IMR-90 (cell line): ENCODE measurements around the gene ILK. TPM values are rescaled to one million over a fixed set of nuclear protein-coding genes. Genes with fewer than 3 reads are reported as not detected.

Experiments used
- ATAC-seq: fragments of 200-7000 bp; cut with Tn5 transposase; 2 replicates; pipeline ENCODE4 v1.9.1; 2020; ENCODE audit warnings: low read depth, mild to moderate bottlenecking, moderate library complexity
- BruUV-seq: library from RNA; stranded (reverse); fragments of 400-500 nt; replicated peaks from 2 replicates; lab custom pipeline; 2021; lab: Mats Ljungman, UMichigan
- CTCF ChIA-PET: fragments of 300-600 bp; formaldehyde crosslinking; extraction: SDS; loops from one replicate; lab custom pipeline; 2021; ENCODE audit warnings: antibody characterized with exemption; lab: Yijun Ruan, JAX
- POLR2A ChIA-PET: fragments of 300-600 bp; sonication (Branson Sonifier 250); formaldehyde crosslinking; loops from one replicate; lab custom pipeline; 2022; ENCODE audit warnings: antibody characterized with exemption; ENCODE audit not compliant: unreplicated experiment; lab: Charles Lee
- DNase-seq: peaks from one replicate; pipeline ENCODE4 v3.0.0; 2013
- H2AFZ ChIP-seq: replicated peaks from 2 replicates; pipeline ENCODE3; 2013; ENCODE audit warnings: low read length, mild to moderate bottlenecking; ENCODE audit not compliant: poor library complexity
- H2AK5ac ChIP-seq: 2 replicates; pipeline ENCODE4 v1.6.1; 2013; ENCODE audit warnings: low read depth, low read length, inconsistent platforms
- H2AK9ac ChIP-seq: replicated peaks from 2 replicates; pipeline ENCODE3; 2013; ENCODE audit warnings: mild to moderate bottlenecking, low read depth, low read length, moderate library complexity; ENCODE audit not compliant: poor library complexity
- H2BK120ac ChIP-seq: 2 replicates; pipeline ENCODE4 v1.6.1; 2013; ENCODE audit warnings: low read depth, low read length, inconsistent platforms
- H2BK15ac ChIP-seq: 3 replicates; pipeline ENCODE4 v1.6.1; 2013; ENCODE audit warnings: low read depth, low read length, inconsistent platforms
- H2BK20ac ChIP-seq: 2 replicates; pipeline ENCODE4 v1.6.1; 2013; ENCODE audit warnings: low read depth, mild to moderate bottlenecking, inconsistent platforms, low read length, moderate library complexity
- H2BK5ac ChIP-seq: 2 replicates; pipeline ENCODE4 v1.6.1; 2013; ENCODE audit warnings: mild to moderate bottlenecking, low read depth, low read length, inconsistent platforms; ENCODE audit not compliant: poor library complexity, severe bottlenecking
- H3K14ac ChIP-seq: replicated peaks from 2 replicates; pipeline ENCODE4 v1.6.1; 2013; ENCODE audit warnings: low read depth, low read length, inconsistent platforms
- H3K18ac ChIP-seq: 2 replicates; pipeline ENCODE4 v1.6.1; 2013; ENCODE audit warnings: low read depth, low read length, control low read depth
- H3K23ac ChIP-seq: 2 replicates; pipeline ENCODE4 v1.6.1; 2013; ENCODE audit warnings: low read depth, low read length, inconsistent platforms
- H3K27ac ChIP-seq: 2 replicates; pipeline ENCODE4 v1.5.1; 2013; ENCODE audit warnings: mild to moderate bottlenecking, control low read depth, low read length; ENCODE audit not compliant: insufficient read depth
- H3K27me3 ChIP-seq: 2 replicates; pipeline ENCODE4 v1.6.1; 2013; ENCODE audit warnings: low read length; ENCODE audit not compliant: control insufficient read depth, insufficient read depth
- H3K36me3 ChIP-seq: 2 replicates; pipeline ENCODE4 v1.6.1; 2013; ENCODE audit warnings: low read length, mixed read lengths; ENCODE audit not compliant: control insufficient read depth, insufficient read depth
- H3K4ac ChIP-seq: 2 replicates; pipeline ENCODE4 v1.6.1; 2013; ENCODE audit warnings: low read depth, low read length, inconsistent platforms
- H3K4me1 ChIP-seq: 2 replicates; pipeline ENCODE4 v1.6.1; 2013; ENCODE audit warnings: low read length, mixed read lengths; ENCODE audit not compliant: control insufficient read depth, insufficient read depth
- H3K4me2 ChIP-seq: 2 replicates; pipeline ENCODE4 v1.6.1; 2013; ENCODE audit warnings: low read depth, mild to moderate bottlenecking, control low read depth, low read length, moderate library complexity
- H3K4me3 ChIP-seq: 2 replicates; pipeline ENCODE4 v1.5.1; 2013; ENCODE audit warnings: low read depth, mild to moderate bottlenecking, control low read depth, low read length, moderate library complexity; ENCODE audit not compliant: insufficient read depth
- H3K56ac ChIP-seq: 2 replicates; pipeline ENCODE4 v1.6.1; 2013; ENCODE audit warnings: low read length, inconsistent platforms; ENCODE audit not compliant: insufficient read depth; ENCODE audit errors: extremely low read depth
- H3K79me1 ChIP-seq, 2 experiments: 2 replicates each; pipeline ENCODE4 v1.6.1; 2013; ENCODE audit warnings: low read length in 2 of 2, inconsistent platforms in 1 of 2, low read depth in 1 of 2
- H3K9ac ChIP-seq: 2 replicates; pipeline ENCODE4 v1.6.1; 2013; ENCODE audit warnings: low read depth, low read length, control low read depth
- H3K9me1 ChIP-seq: 2 replicates; pipeline ENCODE4 v1.6.1; 2013; ENCODE audit warnings: low read length, inconsistent platforms; ENCODE audit not compliant: insufficient read depth
- H3K9me3 ChIP-seq: 2 replicates; pipeline ENCODE4 v1.6.1; 2013; ENCODE audit warnings: low read length; ENCODE audit not compliant: control insufficient read depth, insufficient read depth
- H4K20me1 ChIP-seq: 2 replicates; pipeline ENCODE4 v1.6.1; 2013; ENCODE audit warnings: low read length, inconsistent platforms; ENCODE audit not compliant: insufficient read depth
- H4K5ac ChIP-seq: 2 replicates; pipeline ENCODE4 v1.6.1; 2013; ENCODE audit warnings: mild to moderate bottlenecking, low read depth, low read length, control low read depth
- H4K8ac ChIP-seq, 2 experiments: 2 replicates each; pipeline ENCODE4 v1.6.1; 2013; ENCODE audit warnings: low read depth in 2 of 2, low read length in 2 of 2, control low read depth in 1 of 2, inconsistent platforms in 1 of 2
- H4K91ac ChIP-seq: 2 replicates; pipeline ENCODE4 v1.6.1; 2013; ENCODE audit warnings: low read depth, low read length, inconsistent platforms; ENCODE audit not compliant: insufficient read depth
- BHLHE40 ChIP-seq: fragments of 150-350 bp; IDR thresholded peaks from 2 replicates; pipeline ENCODE4 v1.6.1; 2016; ENCODE audit warnings: mild to moderate bottlenecking, low read depth, low read length
- ELK1 ChIP-seq: fragments of 150-350 bp; IDR thresholded peaks from 2 replicates; pipeline ENCODE4 v1.6.1; 2016; ENCODE audit warnings: low read depth, mild to moderate bottlenecking, low read length, moderate library complexity, borderline replicate concordance
- MAFK ChIP-seq: IDR thresholded peaks from 2 replicates; pipeline ENCODE4 v1.6.1; 2012; ENCODE audit warnings: low read depth, low read length, improper control_type of control experiment
- USF2 ChIP-seq: fragments of 150-350 bp; IDR thresholded peaks from 2 replicates; pipeline ENCODE4 v1.6.1; 2017; ENCODE audit warnings: mild to moderate bottlenecking, antibody characterized with exemption, low read length, low read depth
- WGBS, 2 experiments: methylation state at CpG; one replicate each; pipeline versions ENCODE4 v1.1.5 to v1.1.7; 2013; ENCODE audit warnings: missing lambda C conversion rate in 2 of 2; ENCODE audit not compliant: insufficient read length in 1 of 2; ENCODE audit errors: extremely low coverage in 2 of 2; 5-methylcytosine and 5-hydroxymethylcytosine counted together
- dilution Hi-C: fragments of 300-500 bp; cut with HindIII; formaldehyde crosslinking; loops from one replicate; pipeline ENCODE4 v1.14.3; 2018; ENCODE audit warnings: low sequenced_read_pairs; ENCODE audit not compliant: unreplicated experiment
- in situ Hi-C: fragments of 300-500 bp; cut with MboI; formaldehyde crosslinking; loops from 3 replicates; pipeline ENCODE4 v1.14.3; 2019; ENCODE audit warnings: low sequenced_read_pairs, inconsistent platforms, mixed read lengths
- intact Hi-C: fragments of 100-400 bp; cut with micrococcal nuclease; formaldehyde crosslinking; loops from 2 replicates; pipeline ENCODE4 v1.10.0; 2022
- polyA plus RNA-seq, 3 experiments: library from polyadenylated mRNA; depleted of rRNA; stranded (reverse); fragments of >200 nt; gene quantifications; 2 replicates each; pipeline ENCODE4 v1.2.3, GENCODE V29; 2012; ENCODE audit warnings: low replicate concordance in 1 of 3
- total RNA-seq: library from RNA; depleted of rRNA; stranded (reverse); fragments of >200 nt; gene quantifications from 2 replicates; pipeline ENCODE4 v1.2.3, GENCODE V29; 2012

Gene ILK
- total and polyA plus RNA-seq, 2 of the 4 experiments (the other 2 are of a cell fraction), result 339 to 389 TPM

GRCh38 chr11:6570691-6571427 lies 32.7 kb upstream of the ILK start:
- 67% methylated on average over 54 of the region's 62 CpGs; no CpG with 5 or more reads in 1 of the 2 experiments for WGBS, 2 experiments
- Histone ChIP-seq H3K9me1 (peaks cover 8% of the 10 kb centered on the region; the same call in 1 of the 2 replicates), H3K27me3 (no peaks in the 10 kb centered on the region), H3K4me1 (peaks cover 9% of the 10 kb centered on the region), H3K9ac (no peak overlapping the region), H3K36me3 (no peaks in the 10 kb centered on the region; the same call in 1 of the 2 replicates), H3K23ac (no peak overlapping the region), H2BK5ac (no peak overlapping the region), H2BK120ac (no peak overlapping the region), H4K8ac (no peak overlapping the region), H4K20me1 (no peaks in the 10 kb centered on the region), H3K18ac (no peak overlapping the region), H4K91ac (no peak overlapping the region), H3K4me2 (no peak overlapping the region), H4K5ac (no peak overlapping the region), H2AK9ac (no peak overlapping the region), H3K4me3 (no peak overlapping the region), H3K4ac (no peak overlapping the region), H2BK15ac (no peak overlapping the region), H3K9me3 (no peaks in the 10 kb centered on the region), H3K56ac (no peak overlapping the region), H3K79me1 (peaks cover 0 to 3% of the 10 kb centered on the region in 2 experiments; a peak in 2 of 4 replicates), H2AK5ac (no peak overlapping the region), H2AFZ (peak overlapping the region; percentile 53), H3K27ac (no peak overlapping the region), H3K14ac (no peak overlapping the region), H2BK20ac (no peak overlapping the region)
- ChIA-PET POLR2A (no interaction called here), CTCF (no interaction called here)
- BruUV-seq, result no TSS peak
- no peak for TF ChIP-seq USF2
- no peak for TF ChIP-seq ELK1
- no peak for TF ChIP-seq MAFK
- no peak for TF ChIP-seq BHLHE40
- ATAC-seq, result no peak
- dilution Hi-C loops (no loop called here), intact Hi-C loops (no loop called here), in situ Hi-C loops (no loop called here)
- DNase-seq, result no peak
